Subcutaneous adipose tissue (tissue), 4 donors: ENCODE results near the gene SRD5A2. TPM values are rescaled to one million over a fixed set of nuclear protein-coding genes. Genes with fewer than 3 reads are reported as not detected.

ENCODE experiments used
- CTCF ChIP-seq: fragments of 450-650 bp; IDR thresholded peaks from one replicate; pipeline ENCODE4 v1.5.1; 2016; ENCODE audit warnings: low read depth, mild to moderate bottlenecking, control low read depth, antibody characterized with exemption, moderate library complexity
- total RNA-seq, 4 donors: library from RNA; depleted of rRNA; stranded (reverse); fragments of >200 nt; gene quantifications; one replicate each; pipeline ENCODE4 v1.1.0, GENCODE V29; 2016

The SRD5A2 gene, protein sequence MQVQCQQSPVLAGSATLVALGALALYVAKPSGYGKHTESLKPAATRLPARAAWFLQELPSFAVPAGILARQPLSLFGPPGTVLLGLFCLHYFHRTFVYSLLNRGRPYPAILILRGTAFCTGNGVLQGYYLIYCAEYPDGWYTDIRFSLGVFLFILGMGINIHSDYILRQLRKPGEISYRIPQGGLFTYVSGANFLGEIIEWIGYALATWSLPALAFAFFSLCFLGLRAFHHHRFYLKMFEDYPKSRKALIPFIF
- total RNA-seq, result under 1 TPM in 2 of 4 donors, not detected in 2; under 0.01 TPM

- TF ChIP-seq CTCF, result no peak
These were observed at the start of gene SRD5A2 for GRCh38 chr2:31580321-31581117. TSS of gene SRD5A2 (minus strand) at chr2:31580938. CDS start at chr2:31580900, 38 bp downstream.

- no peak for TF ChIP-seq CTCF
These were observed 25.8 kb upstream of the SRD5A2 start for GRCh38 chr2:31606509-31606908.

- no peak for TF ChIP-seq CTCF
These were observed 18.0 kb upstream of the SRD5A2 start for GRCh38 chr2:31598694-31599093.

DNA sequence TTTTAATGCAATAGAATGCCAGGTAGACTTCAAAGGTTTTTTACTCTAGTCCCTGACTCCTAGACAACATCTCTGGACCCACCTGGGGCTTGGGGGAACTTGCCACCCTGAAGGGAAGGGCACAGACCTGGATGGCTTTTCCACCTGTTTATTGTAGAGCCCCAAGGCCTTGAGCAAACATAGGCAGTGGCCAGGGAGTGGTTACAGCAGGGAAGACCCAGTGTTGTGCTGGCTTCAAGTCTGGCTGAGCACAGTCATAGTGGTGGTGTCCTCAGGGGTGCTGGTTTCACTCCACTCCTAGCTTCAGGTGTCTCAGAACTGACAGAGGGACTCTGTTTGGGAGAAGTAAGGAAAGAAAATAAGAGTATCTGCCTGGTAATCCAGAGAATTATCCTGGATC is 5.5 kb upstream of the SRD5A2 start:
- TF ChIP-seq CTCF, result no peak

- TF ChIP-seq CTCF, result no peak
These were observed 522 bp upstream of the SRD5A2 start for GRCh38 chr2:31581124-31581795.

- TF ChIP-seq CTCF, result no peak
These were observed 780 bp downstream of the SRD5A2 start for GRCh38 chr2:31579996-31580320.

- no peak for TF ChIP-seq CTCF
These were observed 2.4 kb downstream of the SRD5A2 start for GRCh38 chr2:31578316-31578715.
